GM21737 (cell line): ENCODE results near the gene GVQW3.

Experiments
- ATAC-seq: cut with Tn5 transposase; IDR thresholded peaks from one replicate; pipeline ENCODE4 v1.9.1; 2021; ENCODE audit warnings: mild to moderate bottlenecking, moderate library complexity; ENCODE audit not compliant: unreplicated experiment

The GVQW3 gene

GRCh38 chr11:76444384-76445120 lies 63.4 kb downstream of the GVQW3 start, which contains the start of gene EMSY:
EMSY (plus strand) TSS chr11:76445018; CDS start chr11:76446939, 1,921 bp downstream.
- ATAC-seq, result peak; percentile 91

- peak; percentile 20 for ATAC-seq
Measured at GRCh38 chr11:76445121-76446084, 64.3 kb downstream of the GVQW3 start.

- ATAC-seq, result no peak
Measured at GRCh38 chr11:76448506-76448905, 67.4 kb downstream of the GVQW3 start.

GRCh38 chr11:76453248-76453647 lies 72.1 kb downstream of the GVQW3 start:
- no peak for ATAC-seq

- no peak for ATAC-seq
Measured at GRCh38 chr11:76455331-76455730, 74.2 kb downstream of the GVQW3 start.

DNA sequence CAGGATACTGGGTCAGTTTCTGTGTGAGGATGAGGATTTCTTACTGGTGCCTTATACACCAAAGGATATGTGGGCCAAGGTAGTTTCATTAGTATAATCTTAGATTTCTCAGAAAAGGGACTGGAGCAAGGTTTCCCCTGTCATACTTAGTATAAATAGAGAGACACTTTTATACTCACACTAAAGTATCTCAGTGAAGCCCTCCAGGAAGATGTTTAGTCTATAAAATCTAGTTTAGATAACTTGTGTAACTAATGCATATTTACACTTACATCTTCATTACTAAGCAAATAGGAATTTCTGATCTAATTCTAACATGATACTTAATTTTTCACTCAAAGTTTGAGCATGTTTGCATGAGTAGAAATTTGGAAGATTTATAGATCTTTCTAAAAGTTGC lies 74.8 kb downstream of the GVQW3 start:
- ATAC-seq, result no peak

GRCh38 chr11:76456571-76456970 lies 75.4 kb downstream of the GVQW3 start:
- no peak for ATAC-seq
